PC-9 (cell line): ENCODE results near the gene CDC5L.

Source experiments
- EZH2 ChIP-seq: fragments of 200-600 bp; sonication (generic); IDR thresholded peaks from 2 replicates; pipeline ENCODE4 v1.8.0; 2017; ENCODE audit warnings: antibody characterized with exemption, low read depth
- TF ChIP-seq, protein P1 (sequence below): fragments of 200-600 bp; sonication (generic); conservative IDR thresholded peaks from 2 replicates; pipeline ENCODE4 v1.6.1; 2017; ENCODE audit warnings: mixed run types, antibody characterized with exemption, mild to moderate bottlenecking, moderate library complexity

DNA sequence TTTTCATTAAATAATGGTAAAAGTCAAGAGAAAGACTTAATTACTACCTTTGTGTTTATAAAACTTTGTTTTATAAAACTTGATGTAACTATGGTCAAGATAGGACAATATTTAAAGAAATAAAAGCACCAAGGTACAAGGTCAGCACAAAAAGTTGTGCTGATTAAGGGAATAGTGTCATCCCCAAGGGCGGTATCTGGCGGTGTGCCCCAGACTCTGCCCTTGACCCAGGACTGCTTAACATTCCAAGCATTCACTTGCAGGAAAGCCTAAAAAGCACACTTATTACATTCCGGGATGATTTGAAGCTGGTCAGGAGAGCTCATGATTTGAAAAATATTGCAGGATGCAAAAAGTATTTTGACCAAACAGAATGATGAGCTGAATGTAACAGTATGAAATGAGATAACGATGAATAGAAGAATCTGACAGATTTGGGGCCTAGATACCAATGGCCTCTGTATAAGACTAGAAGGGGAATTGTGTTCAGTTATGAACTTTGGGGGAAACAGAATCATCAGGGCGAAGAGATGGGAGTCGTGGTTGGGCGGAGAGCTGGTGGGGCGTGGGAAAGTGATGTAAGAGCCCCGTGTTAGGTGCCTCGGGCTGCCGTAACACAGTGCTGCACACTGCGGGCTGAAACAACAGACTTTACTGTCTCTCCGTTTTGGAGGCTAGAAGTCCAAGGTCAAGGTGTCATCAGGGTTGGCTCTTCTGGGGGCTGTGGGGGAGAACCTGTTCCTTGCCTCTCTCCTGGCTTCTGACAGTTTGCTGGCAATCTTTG lies 77.2 kb downstream of the CDC5L start:
- TF ChIP-seq, protein P1, sequence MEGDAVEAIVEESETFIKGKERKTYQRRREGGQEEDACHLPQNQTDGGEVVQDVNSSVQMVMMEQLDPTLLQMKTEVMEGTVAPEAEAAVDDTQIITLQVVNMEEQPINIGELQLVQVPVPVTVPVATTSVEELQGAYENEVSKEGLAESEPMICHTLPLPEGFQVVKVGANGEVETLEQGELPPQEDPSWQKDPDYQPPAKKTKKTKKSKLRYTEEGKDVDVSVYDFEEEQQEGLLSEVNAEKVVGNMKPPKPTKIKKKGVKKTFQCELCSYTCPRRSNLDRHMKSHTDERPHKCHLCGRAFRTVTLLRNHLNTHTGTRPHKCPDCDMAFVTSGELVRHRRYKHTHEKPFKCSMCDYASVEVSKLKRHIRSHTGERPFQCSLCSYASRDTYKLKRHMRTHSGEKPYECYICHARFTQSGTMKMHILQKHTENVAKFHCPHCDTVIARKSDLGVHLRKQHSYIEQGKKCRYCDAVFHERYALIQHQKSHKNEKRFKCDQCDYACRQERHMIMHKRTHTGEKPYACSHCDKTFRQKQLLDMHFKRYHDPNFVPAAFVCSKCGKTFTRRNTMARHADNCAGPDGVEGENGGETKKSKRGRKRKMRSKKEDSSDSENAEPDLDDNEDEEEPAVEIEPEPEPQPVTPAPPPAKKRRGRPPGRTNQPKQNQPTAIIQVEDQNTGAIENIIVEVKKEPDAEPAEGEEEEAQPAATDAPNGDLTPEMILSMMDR, result no peak
- no peak for TF ChIP-seq EZH2
